Lower leg skin (tissue), 4 donors: ENCODE data around the gene DDI1. TPM values are rescaled to one million over a fixed set of nuclear protein-coding genes. Genes with fewer than 3 reads are reported as not detected.

ENCODE experiments used
- DNase-seq, 2 donors: peaks; one replicate each; pipeline ENCODE4 v3.0.0-alpha.2; 2019; ENCODE audit warnings: low spot score in 2 of 2
- H3K4me3 ChIP-seq: fragments of 200-600 bp; sonication (generic); 2 replicates; pipeline ENCODE4 v1.5.1; 2017; ENCODE audit warnings: mild to moderate bottlenecking, low read depth; ENCODE audit not compliant: poor library complexity, severe bottlenecking
- POLR2A ChIP-seq, 2 donors: fragments of 450-650 bp; IDR thresholded peaks; one replicate each; pipeline ENCODE4 v1.6.1; 2016 to 2017; ENCODE audit warnings: antibody characterized with exemption in 2 of 2, mild to moderate bottlenecking in 1 of 2, moderate library complexity in 1 of 2
- WGBS, 2 donors: methylation state at CpG; one replicate each; pipeline ENCODE4 v1.1.5; 2018; 5-methylcytosine and 5-hydroxymethylcytosine counted together
- intact Hi-C: fragments of 100-400 bp; cut with DNase I; formaldehyde crosslinking; loops from one replicate; pipeline ENCODE4 v1.15.0; 2023; ENCODE audit warnings: low total_unique reads
- total RNA-seq, 4 donors: library from RNA; depleted of rRNA; stranded (reverse); fragments of >200 nt; gene quantifications; one replicate each; pipeline ENCODE4 v1.1.0, GENCODE V29; 2016
- TF ChIP-seq, protein P1 (sequence below), 3 donors: fragments of 450-650 bp; IDR thresholded peaks; one replicate each; pipeline ENCODE4 v1.5.1; 2016; ENCODE audit warnings: antibody characterized with exemption in 3 of 3, mild to moderate bottlenecking in 3 of 3, moderate library complexity in 2 of 3

DDI1 gene
- total RNA-seq = not detected

DNA sequence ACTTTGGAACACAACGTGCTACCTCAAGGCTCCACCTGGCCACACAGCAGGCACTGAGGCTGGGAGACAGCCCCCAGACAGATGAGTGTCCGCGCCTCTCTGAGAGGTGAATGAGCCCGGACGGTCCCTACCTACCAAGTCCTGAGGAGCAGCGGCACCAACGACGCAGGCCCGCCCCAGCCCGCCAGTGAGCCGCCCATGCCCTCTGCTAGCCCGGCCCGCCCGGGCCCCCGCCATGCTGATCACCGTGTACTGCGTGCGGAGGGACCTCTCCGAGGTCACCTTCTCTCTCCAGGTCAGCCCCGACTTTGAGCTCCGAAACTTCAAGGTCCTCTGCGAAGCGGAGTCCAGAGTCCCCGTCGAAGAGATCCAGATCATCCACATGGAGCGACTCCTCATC is at the start of gene DDI1:
TSS of gene DDI1 (plus strand) at position 53 of the 400 bp plus-strand sequence. CDS start at position 236, 183 bp downstream.
- TF ChIP-seq, protein P1, sequence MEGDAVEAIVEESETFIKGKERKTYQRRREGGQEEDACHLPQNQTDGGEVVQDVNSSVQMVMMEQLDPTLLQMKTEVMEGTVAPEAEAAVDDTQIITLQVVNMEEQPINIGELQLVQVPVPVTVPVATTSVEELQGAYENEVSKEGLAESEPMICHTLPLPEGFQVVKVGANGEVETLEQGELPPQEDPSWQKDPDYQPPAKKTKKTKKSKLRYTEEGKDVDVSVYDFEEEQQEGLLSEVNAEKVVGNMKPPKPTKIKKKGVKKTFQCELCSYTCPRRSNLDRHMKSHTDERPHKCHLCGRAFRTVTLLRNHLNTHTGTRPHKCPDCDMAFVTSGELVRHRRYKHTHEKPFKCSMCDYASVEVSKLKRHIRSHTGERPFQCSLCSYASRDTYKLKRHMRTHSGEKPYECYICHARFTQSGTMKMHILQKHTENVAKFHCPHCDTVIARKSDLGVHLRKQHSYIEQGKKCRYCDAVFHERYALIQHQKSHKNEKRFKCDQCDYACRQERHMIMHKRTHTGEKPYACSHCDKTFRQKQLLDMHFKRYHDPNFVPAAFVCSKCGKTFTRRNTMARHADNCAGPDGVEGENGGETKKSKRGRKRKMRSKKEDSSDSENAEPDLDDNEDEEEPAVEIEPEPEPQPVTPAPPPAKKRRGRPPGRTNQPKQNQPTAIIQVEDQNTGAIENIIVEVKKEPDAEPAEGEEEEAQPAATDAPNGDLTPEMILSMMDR (IDR thresholded peaks at IDR 0.05) = no peak
- no peak for TF ChIP-seq POLR2A (IDR thresholded peaks at IDR 0.05)
- intact Hi-C loops = no loop called here

DNA sequence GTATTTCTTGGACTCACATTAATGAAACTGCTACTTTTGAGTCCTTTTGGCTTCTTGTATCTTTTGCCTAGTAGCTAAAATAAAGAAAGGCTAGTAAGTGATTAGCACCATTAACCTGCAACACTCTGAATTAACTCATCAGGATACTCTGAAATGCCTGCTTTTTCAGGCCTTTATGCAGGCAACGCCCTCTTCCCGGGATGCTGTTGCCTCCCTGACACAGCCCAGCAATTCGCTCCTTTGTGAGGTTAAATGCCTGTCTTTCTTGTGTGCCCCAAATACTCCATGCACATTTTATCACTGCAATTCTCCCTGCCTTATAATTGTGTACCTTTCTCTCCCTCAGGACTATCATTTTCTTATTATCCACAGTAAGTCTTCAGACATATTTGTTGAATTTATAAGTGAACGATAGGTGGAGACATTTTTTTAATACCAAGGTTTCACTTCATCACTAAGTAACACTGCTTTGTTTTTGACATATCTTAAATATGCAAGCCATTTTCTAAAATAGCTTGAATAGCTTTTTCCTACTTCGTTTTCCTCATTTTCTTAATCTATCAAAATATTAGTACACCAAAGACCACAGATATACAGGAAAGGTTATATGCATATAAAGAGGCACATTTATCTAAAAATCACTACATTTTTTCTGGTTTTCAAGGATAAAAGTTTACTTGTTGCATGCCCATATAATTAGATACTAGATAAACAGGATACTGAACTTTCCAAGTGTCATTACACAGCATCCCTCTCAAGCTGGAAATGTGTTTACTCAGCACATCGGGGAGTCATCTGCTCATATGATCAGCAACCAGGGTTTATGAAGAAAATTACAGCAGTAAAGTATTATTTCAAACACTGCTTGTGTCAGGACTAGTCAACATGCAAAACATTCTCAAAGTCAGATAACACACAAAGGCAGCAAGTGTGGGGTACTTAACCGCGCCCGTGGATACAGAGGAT is 48.5 kb upstream of the DDI1 start:
- TF ChIP-seq, protein P1 (IDR thresholded peaks at IDR 0.05) = no peak

More for the DNA sequence above, at the start of gene DDI1:
- DNase-seq = no peak
- H3K4me3 ChIP-seq = no peak within 1 kb of the TSS
- 98% methylated on average over 26 of the region's 26 CpGs for WGBS, 2 donors

GRCh38 chr11:103988595-103988969 is 47.9 kb upstream of the DDI1 start:
- intact Hi-C loops = no loop called here
- 72 to 73% methylated on average over 4 of the region's 4 CpGs for WGBS, 2 donors
- no peak for DNase-seq
- no peak for TF ChIP-seq POLR2A (IDR thresholded peaks at IDR 0.05)
- TF ChIP-seq, protein P1 (IDR thresholded peaks at IDR 0.05) = no peak
- no peak overlapping the region for H3K4me3 ChIP-seq

More for the DNA sequence above, 48.5 kb upstream of the DDI1 start:
- intact Hi-C loops = no loop called here
- no peak overlapping the region for H3K4me3 ChIP-seq
- 83 to 88% methylated on average over 9 of the region's 9 CpGs for WGBS, 2 donors
- no peak for DNase-seq

DNA sequence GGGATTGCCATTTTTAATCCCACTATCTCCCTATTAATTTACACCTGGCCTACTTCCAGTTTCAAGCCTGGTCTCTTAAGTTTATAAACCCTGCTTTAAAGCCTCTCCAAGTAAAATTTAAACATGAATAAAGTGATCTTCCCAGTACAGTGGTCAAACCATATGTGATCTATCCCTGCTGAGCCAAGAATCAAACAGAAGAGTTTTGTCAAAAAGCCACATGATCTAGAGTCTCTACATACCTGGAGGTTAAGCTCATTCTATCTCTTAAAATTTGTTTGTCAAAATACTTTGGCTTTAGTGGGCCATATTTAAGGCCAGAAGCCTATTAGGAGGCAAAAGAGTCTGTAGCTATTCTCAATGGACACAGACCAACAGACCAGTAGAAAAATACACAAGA is 42.9 kb upstream of the DDI1 start:
- intact Hi-C loops = no loop called here
- TF ChIP-seq, protein P1 (IDR thresholded peaks at IDR 0.05) = no peak
- TF ChIP-seq POLR2A (IDR thresholded peaks at IDR 0.05) = no peak
- no peak overlapping the region for H3K4me3 ChIP-seq
- no peak for DNase-seq

DNA sequence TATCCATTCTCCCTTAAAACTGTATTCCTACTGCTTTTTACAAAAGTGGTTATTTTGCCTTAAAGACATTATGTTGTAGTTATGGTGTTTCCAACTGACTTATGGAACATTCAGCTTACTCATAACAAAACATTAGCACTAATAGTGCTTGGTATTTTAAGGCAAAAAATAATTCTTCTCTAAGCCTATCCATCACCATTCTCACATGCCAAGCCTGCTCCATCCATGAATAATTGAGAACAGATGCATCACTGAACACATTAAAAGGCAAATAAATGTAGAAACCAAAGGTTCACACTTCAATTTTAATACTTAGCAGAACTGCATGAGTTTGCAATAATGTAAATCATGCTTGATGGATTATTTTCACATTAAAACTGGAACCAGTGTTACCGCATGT is 42.3 kb upstream of the DDI1 start:
- WGBS, 2 donors = 53 to 73% methylated on average over 1 of the region's 1 CpG

More for the DNA sequence above, 42.3 kb upstream of the DDI1 start:
- DNase-seq = no peak
- no peak for TF ChIP-seq POLR2A (IDR thresholded peaks at IDR 0.05)
- TF ChIP-seq, protein P1 (IDR thresholded peaks at IDR 0.05) = no peak
- intact Hi-C loops = no loop called here
- no peak overlapping the region for H3K4me3 ChIP-seq
